HG02870 (cell line): ENCODE results near the gene NEMF.
"Not testable (repeated sequence)": the region's sequence is repeated elsewhere in the genome, so short reads cannot be mapped to it uniquely, and the experiment has no call there.

Experiments
- ATAC-seq: cut with Tn5 transposase; IDR thresholded peaks from one replicate; pipeline ENCODE4 v1.9.1; 2021; ENCODE audit warnings: mild to moderate bottlenecking, moderate library complexity; ENCODE audit not compliant: unreplicated experiment

NEMF gene

DNA sequence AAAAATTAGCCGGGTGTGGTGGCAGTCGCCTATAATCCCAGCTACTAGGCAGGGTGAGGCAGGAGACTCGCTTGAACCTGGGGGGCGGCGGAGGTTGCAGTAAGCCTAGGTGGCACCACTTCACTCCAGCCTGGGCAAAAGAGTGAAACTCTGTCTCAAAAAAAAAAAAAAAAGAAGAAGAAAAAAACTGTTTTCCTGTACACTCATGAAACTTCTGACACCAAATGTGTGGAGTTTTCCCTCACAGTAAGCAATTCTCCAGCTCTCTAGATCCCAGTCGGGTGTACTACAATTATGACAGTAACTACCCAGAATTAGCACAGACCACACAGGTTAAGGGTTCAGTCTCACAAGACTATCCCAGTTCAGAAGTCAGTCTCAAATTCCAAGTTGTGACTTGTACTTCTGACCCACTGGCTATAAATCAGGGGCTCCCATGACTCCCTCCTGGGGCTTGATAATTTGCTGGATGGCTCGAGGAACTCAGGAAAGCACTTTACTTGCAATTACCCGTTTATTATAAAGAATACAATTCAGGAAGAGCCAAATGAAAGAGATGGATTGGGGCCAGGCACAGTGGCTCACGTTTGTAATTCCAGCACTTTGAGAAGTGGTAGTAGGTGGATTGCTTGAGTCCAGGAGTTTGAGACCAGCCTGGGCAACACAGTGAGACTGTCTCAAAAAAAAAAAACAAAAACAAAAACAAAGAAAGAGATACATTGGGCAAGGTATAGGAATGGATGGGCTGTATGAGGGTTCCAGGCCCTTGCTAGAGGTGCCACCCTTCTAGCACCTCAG lies 27.9 kb upstream of the NEMF start:
- ATAC-seq: no peak

DNA sequence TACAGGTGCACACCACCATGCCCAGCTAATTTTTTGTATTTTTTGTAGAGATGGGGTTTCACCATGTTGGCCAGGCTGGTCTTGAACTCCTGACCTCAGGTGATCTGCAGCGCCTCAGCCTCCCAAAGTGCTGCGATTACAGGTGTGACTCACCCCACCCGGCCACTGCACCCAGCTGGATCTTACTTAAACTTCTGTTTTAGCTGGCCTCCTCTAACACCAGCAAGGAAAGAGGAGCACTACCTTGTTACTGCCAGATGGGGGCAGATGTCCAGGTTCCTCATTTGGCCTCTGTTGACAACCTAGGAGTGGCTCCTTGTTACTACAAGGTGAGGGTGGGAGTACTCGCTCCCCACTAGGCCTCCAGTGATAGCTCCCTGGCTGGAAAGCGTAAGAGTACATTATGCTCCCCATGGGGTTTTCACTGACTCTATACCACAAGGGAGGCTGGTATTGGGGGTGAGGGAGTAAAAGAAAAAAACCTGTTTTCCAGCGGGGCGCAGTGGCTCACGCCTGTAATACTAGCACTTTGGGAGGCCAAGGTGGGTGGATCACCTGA lies 27.1 kb upstream of the NEMF start:
- ATAC-seq: peak; percentile 78

DNA sequence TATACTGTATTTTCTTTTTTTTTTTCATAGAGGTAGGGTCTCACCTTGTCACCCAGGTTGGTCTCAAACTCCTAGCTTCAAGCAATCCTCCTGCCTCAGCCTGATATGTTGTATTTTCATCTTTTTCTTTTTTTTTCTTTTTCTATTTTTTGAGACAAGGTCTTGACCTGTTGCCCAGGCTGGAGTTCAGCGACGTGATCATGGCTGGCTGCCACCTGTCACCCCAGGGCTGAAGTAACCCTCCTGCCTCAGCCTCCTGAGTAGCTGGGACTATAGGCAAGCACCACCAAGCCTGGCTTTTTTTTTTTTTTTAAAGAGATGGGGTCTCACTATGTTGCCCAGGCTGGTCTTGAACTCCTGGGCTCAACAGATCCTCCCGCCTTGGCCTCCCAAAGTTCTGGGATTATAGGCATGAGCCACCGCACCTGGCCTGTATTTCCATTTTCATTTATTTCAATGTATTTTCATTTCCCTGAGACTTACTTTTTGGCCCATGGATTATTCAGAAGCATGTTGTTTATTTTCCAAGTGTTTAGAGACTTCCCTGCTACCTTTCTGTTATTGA lies 24.1 kb upstream of the NEMF start:
- ATAC-seq: no peak

DNA sequence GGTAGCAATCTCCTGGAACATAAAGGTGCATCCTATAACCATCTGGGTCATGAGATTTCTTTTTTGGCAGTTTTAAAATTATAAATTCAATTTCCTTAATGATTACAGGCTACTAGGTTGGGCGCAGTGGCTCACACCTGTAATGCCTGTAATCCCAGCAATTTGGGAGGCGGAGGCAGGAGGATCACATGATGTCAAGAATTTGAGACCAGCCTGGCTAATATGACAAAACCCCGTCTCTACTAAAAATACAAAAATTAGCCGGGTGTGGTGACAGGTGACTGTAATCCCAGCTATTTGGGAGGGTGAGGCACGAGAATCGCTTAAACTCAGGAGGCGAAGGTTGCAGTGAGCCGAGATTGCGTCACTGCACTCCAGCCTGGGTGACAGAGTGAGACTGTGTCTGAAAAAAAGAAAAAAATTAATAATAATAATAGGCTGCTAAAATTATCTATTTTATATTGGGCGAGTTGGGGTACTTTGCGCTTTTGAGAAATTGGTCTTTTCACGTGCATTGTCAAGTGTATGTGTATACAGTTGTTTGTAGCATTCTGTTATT lies 23.1 kb upstream of the NEMF start:
- ATAC-seq: no peak

DNA sequence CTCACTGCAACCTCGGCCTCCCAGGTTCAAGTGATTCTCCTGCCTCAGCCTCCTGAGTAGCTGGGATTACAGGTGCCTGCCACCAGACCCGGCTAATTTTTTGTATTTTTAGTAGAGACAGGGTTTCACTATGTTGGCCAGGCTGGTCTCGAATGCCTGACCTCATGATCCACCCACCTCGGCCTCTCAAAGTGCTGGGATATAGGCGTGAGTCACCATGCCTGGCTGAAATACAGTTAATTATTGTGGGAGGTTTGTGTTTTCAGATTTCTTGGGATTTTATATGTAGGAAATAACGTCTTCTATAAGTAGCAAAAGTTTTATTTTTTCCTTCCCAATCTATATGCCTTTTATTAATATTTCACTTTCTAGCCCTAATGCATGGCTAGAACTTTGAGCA lies 21.0 kb upstream of the NEMF start:
- not testable (repeated sequence) for ATAC-seq

DNA sequence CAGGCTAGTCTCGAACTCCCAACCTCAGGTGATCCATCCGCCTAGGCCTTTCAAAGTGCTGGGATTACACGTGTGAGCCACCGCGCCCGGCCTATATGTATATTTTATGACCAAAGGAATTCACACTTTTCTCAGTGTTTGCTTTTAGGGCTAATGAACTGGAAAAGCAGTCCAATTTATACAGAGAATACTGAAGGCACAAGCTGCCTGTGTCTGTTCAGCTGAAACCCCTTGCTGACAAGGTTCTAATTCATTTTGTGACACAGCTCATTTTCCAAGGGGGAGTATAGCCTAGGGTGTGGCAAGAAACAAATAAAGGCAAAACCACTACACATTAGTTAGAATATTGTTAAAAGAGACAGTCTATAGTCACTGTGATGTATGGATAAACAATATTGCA lies 18.3 kb upstream of the NEMF start:
- no peak for ATAC-seq

DNA sequence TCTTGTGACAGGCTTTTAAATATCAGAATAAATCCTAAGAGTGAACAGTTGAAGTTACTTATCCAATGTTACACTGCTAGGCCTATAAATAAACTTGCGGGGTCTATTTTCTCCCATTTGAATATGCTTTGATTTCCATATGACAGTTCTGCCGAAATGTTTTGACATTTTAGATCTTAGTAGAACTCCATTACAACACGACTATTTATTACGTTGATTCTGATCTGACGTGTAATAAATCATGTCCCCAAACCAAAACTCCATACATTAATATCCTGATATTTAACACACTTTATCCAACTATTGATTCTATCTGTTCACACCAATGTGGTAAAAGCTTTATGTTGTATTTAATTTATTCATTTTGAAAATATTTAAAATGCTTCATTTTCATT lies 16.1 kb upstream of the NEMF start:
- ATAC-seq: no peak

DNA sequence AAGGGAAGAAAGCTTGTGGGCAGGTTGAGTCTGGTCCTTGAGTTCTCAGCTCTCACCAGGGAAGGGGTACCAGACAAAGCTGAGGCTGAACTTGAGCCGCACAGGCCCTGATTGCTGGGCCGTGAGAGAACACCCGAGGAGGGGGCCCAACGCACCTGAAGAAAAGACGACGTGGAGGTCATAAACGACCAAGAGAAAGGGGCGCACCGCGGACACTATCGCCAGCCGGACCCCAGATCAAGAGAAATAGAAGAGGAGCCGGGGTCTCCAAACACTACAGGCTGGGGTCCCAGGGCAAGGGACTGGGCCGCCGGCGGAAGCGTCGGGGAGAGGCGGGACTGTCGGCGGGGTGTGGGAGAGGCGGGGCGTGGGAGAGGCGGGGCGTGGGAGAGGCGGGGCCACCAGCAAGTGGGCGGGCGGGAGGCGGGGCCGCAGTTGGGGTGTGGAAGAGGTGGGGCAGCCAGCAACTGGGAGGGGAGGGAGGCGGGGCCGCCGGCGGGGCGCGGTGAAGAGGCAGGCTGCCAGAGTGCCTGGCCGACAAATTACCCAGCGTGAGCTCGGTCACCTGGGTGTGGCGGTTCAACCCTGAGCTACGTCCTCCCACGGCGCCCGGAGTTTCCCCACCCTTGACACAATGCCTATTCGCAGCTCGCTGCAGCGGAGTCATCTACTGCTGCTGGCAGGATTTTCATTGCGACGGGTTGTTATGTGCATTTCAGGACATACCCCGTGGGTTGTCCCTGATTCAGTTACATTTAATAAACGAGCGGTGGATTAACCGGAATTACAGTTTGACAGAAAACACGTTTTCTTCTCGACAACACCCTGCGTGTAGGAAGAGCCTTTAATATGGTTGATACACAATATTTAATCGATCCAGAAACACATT lies 15.5 kb upstream of the NEMF start:
- ATAC-seq: peak; percentile 78

DNA sequence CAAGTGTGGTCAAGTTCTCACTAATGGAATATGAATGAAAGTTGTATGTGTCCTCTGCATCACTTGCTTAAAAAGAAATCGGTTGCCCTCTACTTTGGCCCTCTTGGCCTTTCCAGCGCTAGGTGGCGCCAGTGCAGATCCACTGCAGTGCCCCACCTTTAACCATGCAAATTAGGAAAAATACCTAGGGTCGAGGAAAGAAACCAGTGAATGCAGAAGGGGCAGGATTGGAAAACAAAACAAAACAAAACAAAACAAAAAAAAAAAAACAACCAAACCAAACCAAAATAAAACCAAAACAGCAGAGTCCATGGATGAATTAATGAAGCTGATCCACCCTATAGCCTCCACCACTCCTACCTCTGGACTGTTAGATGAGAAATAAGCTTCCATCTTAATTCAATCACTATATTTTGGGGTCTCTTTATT lies 12.9 kb upstream of the NEMF start:
- ATAC-seq: no peak

DNA sequence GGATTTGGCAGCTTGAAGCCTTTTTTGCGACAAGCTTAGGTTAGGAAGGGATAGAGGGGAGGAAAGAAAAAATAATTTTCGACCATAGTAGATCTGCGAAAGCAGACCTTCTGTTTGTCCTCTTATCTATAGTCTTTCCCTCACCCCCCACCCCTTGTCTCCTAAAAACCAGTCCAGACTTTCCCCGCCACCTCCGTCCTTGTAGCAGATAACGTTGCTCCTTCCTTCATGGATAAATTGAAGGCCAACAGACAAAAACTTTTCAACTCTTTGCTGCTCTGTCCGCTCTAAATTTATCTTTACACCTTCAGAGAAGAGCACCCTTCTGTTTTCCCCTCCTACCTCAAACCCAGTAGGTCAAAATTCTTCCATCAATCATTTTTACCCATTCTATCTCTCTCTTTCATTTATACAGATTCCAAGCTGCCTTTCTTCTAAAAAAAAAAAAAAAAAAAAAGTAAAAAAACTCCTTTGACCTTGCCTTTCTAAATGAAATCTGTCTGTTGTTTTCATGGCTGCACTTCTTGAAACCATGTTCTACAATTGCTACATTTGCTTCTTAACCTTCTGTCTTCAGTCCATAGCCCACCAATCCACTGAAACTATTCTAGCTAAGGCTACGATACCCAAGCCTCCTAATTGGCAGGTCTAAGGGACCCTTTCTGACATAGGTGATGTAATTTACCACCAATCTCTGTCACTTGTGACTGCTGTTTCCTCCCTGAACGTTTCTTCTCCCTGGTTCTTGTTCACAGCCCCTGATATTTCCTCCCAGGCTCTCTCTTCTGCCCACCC lies 11.1 kb upstream of the NEMF start:
- no peak for ATAC-seq

DNA sequence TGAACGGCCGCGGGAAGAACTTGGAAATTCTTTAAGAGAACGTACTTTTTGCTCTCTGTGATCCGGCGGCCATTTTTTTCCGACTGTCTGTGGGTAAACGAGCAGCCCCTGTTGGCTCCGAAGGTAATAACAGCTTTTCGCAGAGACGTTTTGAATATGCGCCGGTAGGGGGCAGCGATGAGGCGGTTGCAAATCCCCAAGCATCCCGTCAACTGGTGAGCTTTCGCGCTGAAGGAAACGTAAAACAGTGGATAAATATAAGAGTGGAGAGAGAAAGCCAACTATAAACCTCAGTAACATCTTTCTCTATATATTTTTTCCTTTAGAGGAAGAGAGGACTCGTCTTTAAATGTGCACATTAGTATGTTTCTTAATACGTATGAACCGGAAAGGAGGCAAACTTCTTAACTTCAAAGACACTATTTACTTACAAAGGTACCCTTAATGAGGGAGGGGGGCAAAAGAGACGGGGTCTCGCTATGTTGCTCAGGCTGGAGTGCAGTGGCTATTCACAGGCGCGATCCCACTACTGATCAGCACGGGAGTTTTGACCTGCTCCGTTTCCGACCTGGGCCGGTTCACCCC lies 9.6 kb upstream of the NEMF start:
- peak; percentile 20 for ATAC-seq

DNA sequence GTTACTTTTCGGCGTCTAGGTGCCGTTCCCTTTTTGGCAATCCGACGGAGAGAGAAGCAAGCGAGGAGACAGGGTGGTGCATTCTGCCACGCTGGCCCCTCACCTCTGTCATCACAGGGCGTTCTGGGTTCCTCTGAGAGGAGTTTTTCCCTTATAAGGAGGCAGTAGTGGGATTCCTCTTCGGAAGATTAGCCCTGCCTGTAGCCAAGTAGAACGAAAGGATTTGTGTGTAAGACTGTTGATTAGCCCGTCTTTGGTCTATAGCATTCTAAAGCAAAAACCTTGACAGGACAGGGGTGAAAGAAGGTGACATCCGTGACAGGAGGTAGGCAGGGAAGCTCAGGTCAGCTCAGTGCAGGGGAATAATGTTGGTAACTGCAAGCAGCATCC lies 9.1 kb upstream of the NEMF start:
- ATAC-seq: no peak

DNA sequence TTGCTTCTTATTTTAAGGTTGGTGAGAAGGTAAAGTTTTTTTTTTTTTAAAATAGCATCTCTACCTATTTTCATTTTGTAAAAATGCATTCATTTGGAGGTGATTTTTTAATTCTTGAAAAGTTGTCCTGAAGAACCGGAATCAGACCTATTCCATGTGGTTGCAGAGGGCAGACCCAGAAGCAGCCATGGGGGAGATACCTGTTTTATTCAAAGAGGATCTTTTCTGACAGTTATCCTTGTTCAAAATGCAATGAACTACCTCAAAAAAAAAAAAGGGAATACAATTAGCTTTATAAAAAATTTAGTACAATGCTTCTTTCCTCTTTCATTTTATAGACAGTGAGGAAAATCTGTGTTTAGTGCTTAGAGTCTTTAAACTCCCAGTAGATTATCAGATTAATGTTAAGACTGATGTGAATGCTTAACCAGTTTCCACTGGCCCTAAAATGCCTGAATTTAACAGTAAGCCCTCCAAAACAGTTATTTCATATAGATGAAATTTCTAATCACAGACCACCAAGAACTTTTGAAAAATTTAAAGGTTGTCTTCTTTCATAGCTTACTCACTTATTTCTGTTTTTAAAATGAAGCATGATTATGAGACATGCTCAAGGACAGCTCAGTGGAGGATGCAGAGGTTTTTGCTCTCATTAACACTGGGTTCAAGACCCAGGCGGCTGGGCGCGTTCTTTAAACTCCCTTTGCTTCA lies 8.6 kb upstream of the NEMF start:
- ATAC-seq: no peak

DNA sequence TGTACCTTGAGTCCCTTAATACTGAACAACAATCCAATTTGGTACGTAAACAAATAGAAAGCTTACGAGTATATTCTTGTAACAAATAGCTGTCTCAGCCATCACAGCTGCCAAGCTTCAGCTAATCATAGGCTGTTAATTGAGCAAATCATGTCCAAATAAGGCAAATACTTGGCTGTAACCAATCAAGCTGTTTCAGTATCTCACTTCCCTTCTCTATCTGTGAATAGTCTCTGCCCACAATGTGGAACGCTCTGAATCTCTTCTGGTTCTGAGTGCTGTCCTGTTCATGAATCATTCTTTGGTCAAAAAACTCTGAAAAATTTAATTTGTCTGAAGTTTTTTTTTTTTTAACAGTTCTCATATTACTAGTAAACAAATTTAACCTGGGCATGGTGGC lies 5.8 kb upstream of the NEMF start:
- no peak for ATAC-seq

DNA sequence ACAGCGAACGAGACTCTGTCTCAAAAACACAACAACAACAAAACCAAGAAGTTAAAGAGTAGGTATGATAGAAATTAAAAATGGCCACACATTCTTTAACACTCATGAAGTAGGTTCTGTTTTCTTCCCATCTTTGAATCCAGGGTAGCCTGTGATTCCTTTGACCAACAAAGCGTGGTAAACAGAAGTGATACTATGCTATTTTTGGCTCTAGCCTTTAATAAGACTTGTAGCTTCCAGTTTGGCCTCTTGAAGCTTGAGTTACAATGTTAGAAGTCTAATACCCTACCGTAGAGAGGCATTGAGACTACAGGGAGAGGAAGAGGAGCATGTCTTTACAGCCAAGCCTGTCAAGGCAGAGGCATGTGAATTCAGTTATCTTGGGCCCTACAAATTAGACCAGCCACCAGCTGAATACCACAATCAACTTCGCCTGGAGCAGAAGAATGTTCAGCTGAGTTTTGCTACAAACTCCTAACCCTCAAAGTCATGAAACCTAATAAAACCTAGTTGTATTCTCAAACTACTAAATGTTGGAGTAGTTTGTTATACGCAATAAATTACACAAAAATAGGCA lies 4.9 kb upstream of the NEMF start:
- no peak for ATAC-seq

DNA sequence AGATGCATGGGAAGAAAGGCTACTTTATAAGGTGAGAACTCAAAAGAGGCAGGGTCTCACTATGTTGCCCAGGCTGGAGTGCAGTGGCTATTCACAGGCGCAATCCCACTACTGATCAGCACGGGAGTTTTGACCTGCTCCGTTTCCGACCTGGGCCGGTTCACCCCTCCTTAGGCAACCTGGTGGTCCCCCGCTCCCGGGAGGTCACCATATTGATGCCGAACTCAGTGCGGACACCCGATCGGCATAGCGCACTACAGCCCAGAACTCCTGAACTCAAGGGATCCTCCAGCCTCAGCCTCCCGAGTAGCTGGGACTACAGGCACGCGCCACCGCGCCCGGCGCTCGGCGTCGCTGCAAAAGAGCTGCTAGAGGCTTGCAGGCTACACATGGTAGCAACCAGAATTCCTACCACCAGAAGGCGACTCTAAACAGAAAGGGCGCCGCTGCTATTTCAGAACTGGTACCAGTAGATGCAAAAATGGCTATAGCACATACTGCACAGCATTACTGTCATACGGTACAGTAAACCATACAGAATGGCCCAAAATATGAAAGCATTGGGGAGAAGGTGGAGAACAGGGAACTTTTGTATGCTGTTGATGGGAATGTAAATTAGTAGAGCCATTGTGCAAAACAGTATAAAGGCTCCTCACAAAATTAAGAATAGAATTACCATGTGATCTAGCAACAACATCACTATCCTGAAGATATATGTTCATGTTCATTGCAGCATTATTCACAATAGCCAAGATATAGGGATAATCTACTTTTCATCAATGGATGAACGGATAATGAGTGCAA lies 1.2 kb upstream of the NEMF start:
- ATAC-seq: no peak

DNA sequence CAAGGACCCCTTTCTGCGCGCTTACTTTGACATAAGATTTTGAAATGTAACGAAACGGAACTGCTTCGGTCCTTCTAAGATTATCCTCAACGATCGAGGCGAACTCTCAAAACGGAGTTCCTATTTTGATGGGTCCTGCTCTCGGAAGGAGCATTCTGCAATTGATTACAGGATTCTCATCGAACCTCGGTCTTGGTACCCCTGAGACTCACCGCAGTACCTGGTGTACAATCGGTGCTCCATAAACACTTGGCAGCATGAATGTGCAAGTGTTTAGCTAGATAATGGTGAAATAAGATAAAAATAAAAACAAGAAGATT lies 530 bp upstream of the NEMF start:
- ATAC-seq: peak; percentile 7

DNA sequence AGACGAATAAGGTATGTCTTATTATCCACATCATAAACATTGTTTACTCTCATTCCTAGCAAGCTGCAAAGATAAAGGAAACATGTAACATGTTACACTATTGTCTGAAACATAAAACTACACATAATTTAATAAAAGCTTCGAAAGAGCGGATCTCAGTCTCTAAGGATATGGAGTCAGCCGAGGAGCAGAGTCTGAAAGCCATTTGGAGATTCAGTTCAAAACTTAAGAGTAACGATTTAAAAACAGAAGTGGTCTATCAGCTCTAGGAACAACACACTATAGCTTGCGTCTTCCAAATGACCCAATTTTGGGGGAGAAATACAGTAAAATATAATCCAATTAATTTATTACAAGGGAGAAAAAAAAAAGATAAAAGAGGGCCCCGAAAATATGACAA lies 775 bp downstream of the NEMF start:
- no peak for ATAC-seq
